ENCODE measurements around the gene APOA1. TPM values are rescaled to one million over a fixed set of nuclear protein-coding genes. Genes with fewer than 3 reads are reported as not detected.
A peak's percentile ranks its signal among the peaks of the same experiment; 100 is the strongest.

APOA1 gene
- 1.8 TPM for polyA plus RNA-seq (ENCODE audit: insufficient read length)

DNA sequence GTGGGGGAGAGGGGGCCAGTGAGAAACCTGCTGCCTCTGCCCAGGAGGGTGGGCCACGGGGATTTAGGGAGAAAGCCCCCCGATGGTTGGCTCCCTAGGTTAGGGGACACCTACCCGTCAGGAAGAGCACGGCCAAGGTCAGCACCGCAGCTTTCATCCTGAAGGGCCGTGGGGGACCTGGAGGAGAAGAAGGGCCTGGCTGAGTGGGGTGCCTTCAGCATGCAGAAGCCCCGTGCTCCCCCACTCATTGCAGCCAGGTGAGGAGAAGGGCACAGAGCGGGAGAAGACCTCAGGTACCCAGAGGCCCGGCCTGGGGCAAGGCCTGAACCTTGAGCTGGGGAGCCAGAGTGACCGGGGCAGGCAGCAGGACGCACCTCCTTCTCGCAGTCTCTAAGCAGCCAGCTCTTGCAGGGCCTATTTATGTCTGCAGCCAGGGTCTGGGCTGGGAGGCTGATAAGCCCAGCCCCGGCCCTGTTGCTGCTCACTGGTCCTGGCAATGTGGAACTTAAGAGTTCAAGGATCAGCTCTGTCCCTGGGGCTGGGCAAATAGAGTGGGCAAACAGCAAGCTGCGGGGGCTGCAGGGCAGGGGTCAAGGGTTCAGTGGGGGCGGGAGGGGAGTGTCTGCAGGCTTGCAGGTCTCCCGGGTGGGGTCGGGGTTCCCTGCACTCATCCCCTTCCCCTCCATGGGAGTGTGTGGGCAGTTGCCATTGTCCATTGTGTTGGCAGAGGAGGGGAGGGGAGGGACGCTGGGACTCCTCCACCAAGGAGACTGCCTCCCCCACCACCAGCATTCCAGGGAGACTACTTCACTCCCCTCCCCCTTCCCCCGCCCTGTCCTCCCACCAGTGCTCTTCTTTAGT lies at the start of gene APOA1:
APOA1 (minus strand) TSS at position 392 of the 861 bp plus-strand sequence; CDS start at position 157, 235 bp downstream.
- no peak for DNase-seq

DNA sequence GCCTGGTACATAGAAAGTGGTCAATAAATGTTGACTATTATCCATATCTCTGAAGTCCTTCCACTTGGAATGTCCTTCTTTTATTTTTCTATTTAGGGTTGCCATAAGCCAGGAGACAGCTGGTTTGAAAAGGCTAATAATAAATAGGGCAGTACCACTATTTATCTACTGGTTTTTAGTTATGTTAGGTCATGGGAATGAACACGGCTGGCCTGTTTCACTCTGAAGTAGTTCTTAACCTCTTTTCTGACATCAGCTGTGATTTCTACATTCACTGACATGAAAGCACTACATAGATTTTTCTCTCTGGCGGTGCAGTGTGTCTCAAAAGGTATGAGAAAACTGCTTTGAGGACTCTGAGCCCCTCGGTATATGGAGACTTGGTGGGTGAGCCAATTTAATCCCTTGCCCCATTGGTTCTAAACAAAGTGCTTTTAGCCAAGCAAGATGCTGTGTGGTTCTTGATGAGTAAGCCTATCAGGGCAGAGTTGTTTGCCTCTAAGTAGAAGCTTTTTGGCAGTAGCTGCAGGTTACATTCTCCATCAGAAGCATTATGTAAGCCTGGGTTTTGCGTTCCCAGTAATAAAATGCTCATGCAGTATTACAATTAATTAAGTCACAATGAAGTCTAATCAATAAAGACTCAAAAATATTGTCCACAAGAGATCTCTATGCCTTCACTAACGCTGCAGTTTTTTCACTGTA lies 48.7 kb upstream of the APOA1 start:
- no peak for DNase-seq

- no peak for DNase-seq
Observed at GRCh38 chr11:116882386-116882785, 45.0 kb upstream of the APOA1 start.

DNA sequence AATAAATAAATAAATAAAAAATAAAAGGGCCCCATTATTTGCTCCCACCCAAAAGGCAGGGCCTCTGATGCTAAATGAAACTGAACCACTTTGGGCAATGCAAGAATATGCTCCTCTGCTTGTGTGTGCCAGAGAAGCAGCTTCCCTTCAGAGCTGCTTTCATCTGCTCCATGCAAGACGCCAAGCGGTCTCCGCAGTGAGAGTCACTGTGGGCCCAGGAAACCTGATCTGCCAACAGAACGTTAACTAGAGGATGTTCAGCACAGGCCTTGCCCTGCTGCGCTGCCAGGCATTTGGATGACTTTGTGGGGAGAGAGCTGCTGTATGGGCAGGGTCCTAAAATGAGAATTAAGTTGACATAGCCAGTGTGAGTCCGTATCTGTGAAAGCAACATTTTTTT lies 43.7 kb upstream of the APOA1 start:
- no peak for DNase-seq

DNA sequence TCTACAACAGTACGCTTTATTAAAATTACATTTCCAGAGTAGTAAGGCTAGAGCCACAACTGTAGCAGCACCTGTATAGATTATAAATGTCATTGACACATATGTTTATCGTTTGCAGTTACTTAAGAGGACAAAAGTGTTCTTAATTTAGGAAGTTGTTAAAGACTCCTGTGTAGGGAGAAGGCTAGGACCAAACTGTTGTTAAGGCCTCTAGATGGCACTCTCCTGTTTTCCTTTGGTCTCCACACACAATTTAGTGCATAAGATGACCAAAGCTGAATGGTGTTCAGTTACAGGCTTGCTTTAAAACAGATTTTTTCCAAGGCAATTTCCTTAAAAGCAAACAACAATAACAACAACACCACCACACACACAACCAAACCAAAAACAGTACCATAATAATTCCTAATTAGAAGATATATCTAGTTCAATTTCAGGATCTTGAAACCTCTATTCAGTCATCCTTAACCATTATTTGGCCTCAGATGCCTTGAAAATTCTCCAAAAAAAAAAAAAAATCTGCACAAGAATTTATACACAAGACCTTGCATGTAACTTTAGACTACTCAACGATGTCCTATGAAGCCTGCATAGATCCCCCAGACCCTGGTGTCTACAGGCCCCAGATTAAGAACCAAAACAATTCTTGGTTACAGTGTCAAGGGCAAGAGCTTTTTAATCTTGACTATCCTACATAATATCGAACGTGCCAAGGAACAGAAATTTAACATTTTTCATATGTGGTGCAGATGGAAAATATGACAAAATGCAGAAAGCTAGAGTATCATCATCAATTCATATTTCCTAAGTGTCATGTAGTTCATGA lies 42.6 kb upstream of the APOA1 start:
- peak; percentile 58 for DNase-seq

- no peak for DNase-seq
Observed at GRCh38 chr11:116876656-116877055, 39.2 kb upstream of the APOA1 start.

DNA sequence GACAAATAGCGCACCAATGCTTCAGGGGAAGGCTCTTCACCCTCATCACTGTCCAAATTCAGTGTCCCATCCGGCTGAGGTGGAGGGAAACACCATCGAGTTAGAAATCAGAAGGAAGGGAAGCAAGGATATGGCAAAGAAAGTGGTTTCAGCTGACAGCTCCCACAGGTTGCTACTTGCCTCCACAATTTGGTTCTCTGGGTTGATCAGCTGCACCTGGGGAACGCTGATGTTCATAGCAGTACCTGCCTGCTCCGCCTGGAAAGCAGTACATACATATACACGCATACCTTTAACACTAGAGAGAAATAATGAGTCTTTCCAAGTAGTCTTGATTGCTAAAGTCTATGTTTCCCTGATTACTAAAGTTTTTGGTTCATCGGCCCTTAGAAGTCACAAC lies 37.8 kb upstream of the APOA1 start:
- no peak for DNase-seq

DNA sequence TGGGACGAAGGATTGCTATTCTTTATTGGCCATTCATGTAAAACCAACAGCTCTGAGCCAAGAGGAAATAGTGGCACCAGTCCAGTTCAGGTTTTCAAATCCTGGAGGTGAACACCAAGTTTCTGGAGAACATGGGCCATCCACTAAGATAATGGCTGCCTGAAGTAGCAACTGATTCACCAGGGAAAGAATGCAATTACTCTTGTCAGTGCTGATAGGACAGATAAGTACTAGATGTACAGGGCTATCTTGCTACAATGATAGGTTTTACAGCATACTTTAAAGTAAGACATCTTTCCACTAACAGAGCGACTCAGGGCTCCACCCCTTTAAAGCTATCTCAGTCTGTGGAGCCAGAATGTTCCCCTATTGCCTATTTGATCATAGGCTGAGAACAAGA lies 36.8 kb upstream of the APOA1 start:
- no peak for DNase-seq

DNA sequence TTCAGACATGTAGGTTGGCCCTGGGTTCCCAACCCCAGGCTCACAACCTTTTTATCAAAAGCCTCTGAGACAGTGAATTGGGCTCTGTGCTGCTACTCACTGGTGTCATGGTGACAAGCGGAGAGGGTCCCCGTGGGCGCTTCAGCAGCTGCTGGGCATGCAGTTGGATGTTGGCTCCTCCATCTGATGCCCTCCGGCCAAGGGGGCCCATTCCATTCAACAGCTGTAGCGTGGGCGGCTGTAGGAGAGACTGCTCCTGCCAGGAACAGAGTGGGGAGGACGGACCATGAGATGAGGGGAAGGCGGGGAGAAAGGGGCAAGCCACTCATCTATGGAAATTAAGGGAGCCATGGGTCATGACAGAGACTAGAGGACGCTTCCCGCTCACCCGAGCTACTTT lies 36.0 kb upstream of the APOA1 start:
- no peak for DNase-seq

GRCh38 chr11:116871248-116871647 lies 33.8 kb upstream of the APOA1 start:
- no peak for DNase-seq

DNA sequence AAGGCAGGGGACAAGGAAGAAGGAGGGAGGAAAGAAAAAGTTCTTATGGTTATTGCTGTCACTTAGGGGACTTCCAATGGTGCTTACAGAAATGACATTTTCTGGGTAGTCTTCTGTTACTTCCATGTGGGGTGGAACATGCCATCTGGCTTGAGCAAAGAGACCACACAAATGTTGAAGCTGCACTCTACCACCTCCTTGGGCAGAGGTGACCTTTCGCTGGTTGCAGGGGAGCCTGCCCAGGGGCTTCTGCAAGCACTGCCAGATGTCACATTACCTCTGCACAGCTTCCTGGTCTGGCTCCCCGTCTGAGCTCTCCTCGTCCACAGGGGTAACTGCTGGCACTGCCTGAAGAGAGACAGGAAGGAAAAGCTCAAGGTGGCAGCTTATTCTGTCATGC lies 32.6 kb upstream of the APOA1 start:
- no peak for DNase-seq

DNA sequence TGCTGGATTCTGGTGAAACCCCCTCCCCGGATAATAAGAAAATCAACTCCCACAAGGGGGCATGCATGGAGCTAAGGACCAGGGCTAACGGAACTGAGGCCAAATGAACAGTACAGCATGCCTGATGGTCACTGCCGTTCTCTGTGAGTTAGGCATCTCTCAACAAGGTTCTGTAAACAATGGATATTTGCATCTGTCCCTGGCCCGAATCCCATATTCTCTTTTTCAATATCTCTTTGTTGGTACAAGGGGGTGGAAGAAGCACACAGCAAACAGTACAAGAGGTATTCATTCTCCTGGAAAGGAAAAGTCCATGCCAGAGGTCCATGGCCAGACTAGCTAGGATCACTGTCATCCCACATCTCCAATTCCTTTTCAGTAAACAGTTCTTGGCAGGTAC lies 32.2 kb upstream of the APOA1 start:
- DNase-seq = no peak

GRCh38 chr11:116868066-116868465 lies 30.6 kb upstream of the APOA1 start:
- DNase-seq = no peak

GRCh38 chr11:116867619-116868018 lies 30.2 kb upstream of the APOA1 start:
- DNase-seq = no peak

DNA sequence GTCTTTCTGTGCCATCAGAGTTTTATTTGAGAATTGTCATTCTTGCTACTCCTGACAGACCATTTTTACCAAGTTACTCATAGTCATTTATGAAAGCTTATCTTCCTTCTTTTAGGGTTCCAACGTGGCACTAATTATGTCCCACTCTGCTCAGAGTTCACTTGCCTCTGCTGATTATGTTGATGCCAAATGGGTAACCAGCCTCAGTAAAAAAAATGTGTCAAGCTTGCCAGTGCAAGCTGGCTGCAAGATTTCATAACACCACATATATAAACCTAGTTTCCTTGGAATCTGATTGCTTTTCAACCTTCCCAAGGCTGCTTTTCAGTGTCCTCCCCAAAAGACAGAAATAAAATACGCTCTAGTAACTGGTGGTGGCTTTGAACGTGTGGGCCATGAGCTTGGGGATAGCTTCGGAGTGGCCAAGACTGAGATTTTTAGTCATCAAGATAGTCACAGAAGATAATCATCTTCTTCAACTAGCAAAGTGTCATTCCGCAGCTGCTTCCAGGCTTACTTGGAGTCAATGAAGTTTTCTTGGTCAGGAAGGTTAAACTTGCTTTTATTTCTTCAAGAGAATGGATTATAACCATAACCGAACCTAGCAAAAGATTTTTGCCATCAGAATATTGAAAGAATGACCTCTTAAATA lies 29.5 kb upstream of the APOA1 start:
- DNase-seq = no peak

GRCh38 chr11:116865696-116866095 lies 28.3 kb upstream of the APOA1 start:
- no peak for DNase-seq

- no peak for DNase-seq
Observed at GRCh38 chr11:116864531-116864930, 27.1 kb upstream of the APOA1 start.

GRCh38 chr11:116862951-116863350 lies 25.5 kb upstream of the APOA1 start:
- no peak for DNase-seq

DNA sequence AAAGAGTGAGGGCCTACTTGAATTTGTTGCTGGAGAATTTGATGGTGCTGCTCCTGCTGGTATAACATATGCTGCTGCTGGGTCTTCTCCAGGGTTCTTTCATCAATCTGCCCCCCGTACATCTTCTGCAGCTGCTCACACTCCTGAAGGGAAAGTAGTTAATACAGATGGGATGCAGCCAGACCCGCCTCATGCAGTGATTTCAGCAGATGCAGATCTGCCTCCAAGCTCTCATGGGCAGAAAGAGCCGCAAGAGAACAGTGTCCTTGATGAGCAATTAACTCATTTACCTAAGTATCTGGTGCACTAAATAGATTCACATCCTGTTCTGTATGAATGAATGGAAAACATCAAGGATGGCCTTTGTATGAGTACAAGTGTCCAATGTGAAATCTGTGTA lies 24.8 kb upstream of the APOA1 start:
- no peak for DNase-seq

DNA sequence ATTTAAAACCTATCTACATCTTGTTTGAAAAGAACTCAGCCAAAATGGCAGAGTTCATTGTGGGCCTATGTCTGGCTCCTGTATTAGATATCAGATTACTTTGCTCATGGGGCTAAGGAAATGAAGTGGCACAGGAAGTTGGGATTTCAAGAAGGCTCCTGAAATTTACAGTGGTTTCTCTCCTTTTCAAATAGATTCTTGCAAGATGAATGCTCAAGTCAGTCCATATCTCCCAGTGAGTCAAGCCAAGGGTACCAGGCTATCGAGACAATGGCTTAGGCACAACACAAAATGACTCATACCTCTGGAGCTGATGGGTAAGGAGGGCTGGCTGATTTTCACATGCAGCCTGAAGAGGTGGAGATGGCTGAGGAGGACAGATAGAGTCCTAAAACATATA lies 24.1 kb upstream of the APOA1 start:
- DNase-seq = no peak

- no peak for DNase-seq
Observed at GRCh38 chr11:116860303-116860702, 22.9 kb upstream of the APOA1 start.

GRCh38 chr11:116859175-116859574 lies 21.8 kb upstream of the APOA1 start:
- no peak for DNase-seq

- DNase-seq = no peak
Observed at GRCh38 chr11:116857936-116858335, 20.5 kb upstream of the APOA1 start.

Measured in hindlimb muscle (tissue), 1 donor.